Neural progenitor cell (in vitro differentiated cells): ENCODE results near the gene HOXC9. TPM values are rescaled to one million over a fixed set of nuclear protein-coding genes. Genes with fewer than 3 reads are reported as not detected.

Experiments used
- DNase-seq: peaks from one replicate; pipeline ENCODE4 v3.0.0-alpha.2; 2016; ENCODE audit warnings: low spot score
- H2AFZ ChIP-seq: fragments of 200-600 bp; sonication (generic); replicated peaks from 2 replicates; pipeline ENCODE4 v1.6.1; 2016; ENCODE audit warnings: antibody characterized with exemption
- H3F3A ChIP-seq: fragments of 200-600 bp; sonication (generic); 2 replicates; pipeline ENCODE4 v1.6.1; 2016; ENCODE audit warnings: antibody characterized with exemption, low read depth
- H3K27ac ChIP-seq: fragments of 200-600 bp; sonication (generic); 2 replicates; pipeline ENCODE4 v1.5.1; 2016; ENCODE audit warnings: mild to moderate bottlenecking
- H3K27me3 ChIP-seq: fragments of 200-600 bp; sonication (generic); 2 replicates; pipeline ENCODE4 v1.6.1; 2016; ENCODE audit warnings: mild to moderate bottlenecking, moderate library complexity
- H3K36me3 ChIP-seq: fragments of 200-600 bp; sonication (generic); 2 replicates; pipeline ENCODE4 v1.5.1; 2016
- H3K4me1 ChIP-seq: fragments of 200-600 bp; sonication (generic); 2 replicates; pipeline ENCODE4 v1.6.1; 2016; ENCODE audit warnings: mixed run types
- H3K4me2 ChIP-seq: fragments of 200-600 bp; sonication (generic); 2 replicates; pipeline ENCODE4 v1.6.1; 2016
- H3K4me3 ChIP-seq: fragments of 200-600 bp; sonication (generic); 2 replicates; pipeline ENCODE4 v1.5.1; 2016
- H3K79me2 ChIP-seq: fragments of 200-600 bp; sonication (generic); 2 replicates; pipeline ENCODE4 v1.6.1; 2016; ENCODE audit warnings: low read depth
- H3K9ac ChIP-seq: fragments of 200-600 bp; sonication (generic); 2 replicates; pipeline ENCODE4 v1.6.1; 2016
- H3K9me3 ChIP-seq: fragments of 200-600 bp; sonication (generic); 2 replicates; pipeline ENCODE4 v1.5.1; 2016; ENCODE audit warnings: low read depth
- H4K20me1 ChIP-seq: fragments of 200-600 bp; sonication (generic); 2 replicates; pipeline ENCODE4 v1.6.1; 2016; ENCODE audit warnings: low read depth
- H3K27ac Mint-ChIP-seq: 3 replicates; pipeline ENCODE4 v1.8.0; 2021; ENCODE audit warnings: mixed read lengths
- H3K27me3 Mint-ChIP-seq: 2 replicates; pipeline ENCODE4 v1.8.0; 2022; ENCODE audit warnings: low read depth, mild to moderate bottlenecking, inconsistent platforms, moderate library complexity, mixed read lengths; ENCODE audit not compliant: insufficient read depth
- H3K36me3 Mint-ChIP-seq: 3 replicates; pipeline ENCODE4 v1.8.0; 2021; ENCODE audit warnings: mixed read lengths
- H3K4me1 Mint-ChIP-seq: 3 replicates; pipeline ENCODE4 v1.8.0; 2021; ENCODE audit warnings: mixed read lengths
- H3K4me3 Mint-ChIP-seq: 3 replicates; pipeline ENCODE4 v1.8.0; 2021; ENCODE audit warnings: mild to moderate bottlenecking, moderate library complexity, mixed read lengths
- H3K9me3 Mint-ChIP-seq: 3 replicates; pipeline ENCODE4 v1.8.0; 2020; ENCODE audit warnings: mixed read lengths
- EZH2 ChIP-seq: fragments of 200-600 bp; sonication (generic); IDR thresholded peaks from 2 replicates; pipeline ENCODE4 v1.6.1; 2017; ENCODE audit warnings: antibody characterized with exemption, mild to moderate bottlenecking, moderate library complexity
- EZH2phosphoT487 ChIP-seq: fragments of 200-600 bp; sonication (generic); IDR thresholded peaks from 2 replicates; pipeline ENCODE4 v1.6.1; 2017; ENCODE audit warnings: antibody characterized with exemption
- total RNA-seq: library from RNA; depleted of rRNA; stranded (reverse); fragments of >200 nt; gene quantifications from 2 replicates; pipeline ENCODE4 v1.2.3, GENCODE V29; 2015; ENCODE audit warnings: low replicate concordance
- TF ChIP-seq, protein P1 (sequence below): fragments of 200-600 bp; sonication (generic); IDR thresholded peaks from 2 replicates; pipeline ENCODE4 v1.5.1; 2017; ENCODE audit warnings: antibody characterized with exemption, mild to moderate bottlenecking

HOXC9 gene
- total RNA-seq, 1 donor from 2014 or later = not detected

GRCh38 chr12:53951577-53952334, 48.2 kb upstream of the HOXC9 start:
- H3K36me3 Mint-ChIP-seq = no peaks in the 10 kb centered on the region
- Histone ChIP-seq H3F3A (peaks cover 5% of the 10 kb centered on the region), H2AFZ (no peak overlapping the region), H3K36me3 (no peaks in the 10 kb centered on the region), H3K4me2 (no peak overlapping the region), H3K27ac (no peak overlapping the region), H3K79me2 (no peaks in the 10 kb centered on the region), H3K4me3 (no peak overlapping the region), H4K20me1 (peaks cover 71% of the 10 kb centered on the region), H3K9ac (no peak overlapping the region), H3K9me3 (no peaks in the 10 kb centered on the region), H3K27me3 (peaks cover 100% of the 10 kb centered on the region), H3K4me1 (no peaks in the 10 kb centered on the region)
- no peak overlapping the region for H3K27ac Mint-ChIP-seq
- peaks cover 96% of the 10 kb centered on the region for H3K27me3 Mint-ChIP-seq
- peak; percentile 83 for TF ChIP-seq EZH2
- peak; percentile 78 for TF ChIP-seq EZH2phosphoT487
- TF ChIP-seq, protein P1, sequence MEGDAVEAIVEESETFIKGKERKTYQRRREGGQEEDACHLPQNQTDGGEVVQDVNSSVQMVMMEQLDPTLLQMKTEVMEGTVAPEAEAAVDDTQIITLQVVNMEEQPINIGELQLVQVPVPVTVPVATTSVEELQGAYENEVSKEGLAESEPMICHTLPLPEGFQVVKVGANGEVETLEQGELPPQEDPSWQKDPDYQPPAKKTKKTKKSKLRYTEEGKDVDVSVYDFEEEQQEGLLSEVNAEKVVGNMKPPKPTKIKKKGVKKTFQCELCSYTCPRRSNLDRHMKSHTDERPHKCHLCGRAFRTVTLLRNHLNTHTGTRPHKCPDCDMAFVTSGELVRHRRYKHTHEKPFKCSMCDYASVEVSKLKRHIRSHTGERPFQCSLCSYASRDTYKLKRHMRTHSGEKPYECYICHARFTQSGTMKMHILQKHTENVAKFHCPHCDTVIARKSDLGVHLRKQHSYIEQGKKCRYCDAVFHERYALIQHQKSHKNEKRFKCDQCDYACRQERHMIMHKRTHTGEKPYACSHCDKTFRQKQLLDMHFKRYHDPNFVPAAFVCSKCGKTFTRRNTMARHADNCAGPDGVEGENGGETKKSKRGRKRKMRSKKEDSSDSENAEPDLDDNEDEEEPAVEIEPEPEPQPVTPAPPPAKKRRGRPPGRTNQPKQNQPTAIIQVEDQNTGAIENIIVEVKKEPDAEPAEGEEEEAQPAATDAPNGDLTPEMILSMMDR = no peak
- DNase-seq = peak; percentile 40
- no peaks in the 10 kb centered on the region for H3K4me1 Mint-ChIP-seq
- H3K4me3 Mint-ChIP-seq = no peak overlapping the region
- H3K9me3 Mint-ChIP-seq = peaks cover under 1% of the 10 kb centered on the region

- no peak overlapping the region for H3K4me3 Mint-ChIP-seq
- H3K27ac Mint-ChIP-seq = no peak overlapping the region
- Histone ChIP-seq H3K27ac (no peak overlapping the region), H3K9me3 (no peaks in the 10 kb centered on the region), H3K4me2 (no peak overlapping the region), H2AFZ (no peak overlapping the region), H3K4me3 (no peak overlapping the region), H3K36me3 (no peaks in the 10 kb centered on the region), H4K20me1 (peaks cover 71% of the 10 kb centered on the region), H3K4me1 (no peaks in the 10 kb centered on the region), H3K27me3 (peaks cover 100% of the 10 kb centered on the region), H3K79me2 (no peaks in the 10 kb centered on the region), H3F3A (peaks cover 5% of the 10 kb centered on the region), H3K9ac (no peak overlapping the region)
- no peaks in the 10 kb centered on the region for H3K4me1 Mint-ChIP-seq
- no peaks in the 10 kb centered on the region for H3K36me3 Mint-ChIP-seq
- peak; percentile 65 for DNase-seq
- TF ChIP-seq EZH2 (no peak), EZH2phosphoT487 (peak; percentile 56)
- TF ChIP-seq, protein P1 = peak; percentile 10
- peaks cover 96% of the 10 kb centered on the region for H3K27me3 Mint-ChIP-seq
- peaks cover 2% of the 10 kb centered on the region for H3K9me3 Mint-ChIP-seq
Measured at GRCh38 chr12:53952335-53952694, 47.6 kb upstream of the HOXC9 start.

- no peaks in the 10 kb centered on the region for H3K4me1 Mint-ChIP-seq
- TF ChIP-seq, protein P1 = no peak
- TF ChIP-seq EZH2 = peak; percentile 88
- peak; percentile 85 for TF ChIP-seq EZH2phosphoT487
- DNase-seq = peak; percentile 63
- H3K27ac ChIP-seq = no peak overlapping the region
- H4K20me1 ChIP-seq = peaks cover 71% of the 10 kb centered on the region
- H3K36me3 ChIP-seq = no peaks in the 10 kb centered on the region
- no peaks in the 10 kb centered on the region for H3K36me3 Mint-ChIP-seq
- peaks cover 4% of the 10 kb centered on the region for H3K9me3 Mint-ChIP-seq
- H3F3A ChIP-seq = peaks cover 5% of the 10 kb centered on the region
- H3K9me3 ChIP-seq = no peaks in the 10 kb centered on the region
- H3K4me3 Mint-ChIP-seq = no peak overlapping the region
- H3K4me2 ChIP-seq = no peak overlapping the region
- no peak overlapping the region for H3K4me3 ChIP-seq
- no peak overlapping the region for H3K27ac Mint-ChIP-seq
- H3K9ac ChIP-seq = no peak overlapping the region
- no peaks in the 10 kb centered on the region for H3K4me1 ChIP-seq
- H3K79me2 ChIP-seq = no peaks in the 10 kb centered on the region
- no peak overlapping the region for H2AFZ ChIP-seq
- H3K27me3 ChIP-seq = peaks cover 100% of the 10 kb centered on the region
- peaks cover 96% of the 10 kb centered on the region for H3K27me3 Mint-ChIP-seq
Measured at GRCh38 chr12:53952871-53953734, 46.9 kb upstream of the HOXC9 start.
